ENCODE measurements around the gene ZNF608. TPM values are rescaled to one million over a fixed set of nuclear protein-coding genes. Genes with fewer than 3 reads are reported as not detected.

ZNF608 gene
- total RNA-seq, 2 donors from 2014 or later, result 0.05 TPM; not detected in 1

DNA sequence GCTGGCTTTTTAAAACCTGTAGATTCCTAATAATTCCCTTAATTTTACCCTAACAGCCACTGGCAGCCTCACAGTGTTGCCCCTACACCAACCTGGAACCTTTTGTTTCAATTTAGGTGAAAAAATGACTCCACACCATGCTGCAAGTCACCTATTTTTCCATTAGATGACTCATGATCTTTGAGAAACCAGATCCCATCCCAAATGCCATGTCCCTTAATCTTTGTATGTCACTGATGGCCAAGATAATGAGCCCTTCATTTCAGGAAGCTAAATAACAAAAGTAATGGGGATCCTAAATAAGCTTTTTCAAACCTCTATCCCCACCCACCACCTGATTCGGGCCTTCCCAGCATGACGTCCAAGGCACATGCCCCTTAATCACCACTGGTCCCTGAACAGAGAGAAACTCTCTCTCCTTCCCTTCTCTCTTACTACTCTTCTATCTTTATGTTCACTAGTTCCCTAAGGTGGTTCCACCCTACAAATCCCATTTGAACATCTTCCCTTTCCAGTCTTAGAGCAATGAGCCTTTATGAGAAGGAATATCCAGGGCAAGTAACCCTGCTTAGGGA is 33.6 kb downstream of the ZNF608 start:
- no peak for ATAC-seq (replicated peaks in 1 of 2)
- H3K27me3 Mint-ChIP-seq (ENCODE audit: low read depth), result peaks cover 12% of the 10 kb centered on the region
- no peak for DNase-seq

DNA sequence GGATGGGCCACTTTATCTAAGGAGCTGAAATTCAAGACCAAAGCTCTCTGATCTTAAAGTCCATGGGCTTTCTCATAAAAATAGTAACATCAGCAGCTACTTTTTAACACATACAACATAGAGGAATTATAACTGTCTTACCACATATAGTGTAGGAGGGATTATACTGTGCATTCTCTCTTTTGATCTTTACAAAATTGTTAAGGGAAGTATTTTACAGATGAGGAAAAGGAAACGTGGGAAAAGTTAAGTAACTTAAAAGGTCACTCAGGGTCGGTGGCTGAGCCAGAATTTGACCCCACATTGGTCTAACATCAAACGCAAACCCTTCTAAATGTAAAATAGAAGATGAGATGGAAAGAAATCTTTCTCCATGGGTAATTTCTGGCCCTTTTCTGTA is 38.4 kb downstream of the ZNF608 start:
- DNase-seq (no peak), ATAC-seq (replicated peaks in 1 of 2) (no peak)
- Mint-ChIP-seq H3K27ac (no peak overlapping the region), H3K36me3 (ENCODE audit: insufficient read depth in 2 of 2) (no peaks in the 10 kb centered on the region), H3K4me3 (no peak overlapping the region), H3K9me3 (no peaks in the 10 kb centered on the region), H3K27me3 (ENCODE audit: low read depth) (peaks cover 17% of the 10 kb centered on the region), H3K4me1 (ENCODE audit: low read depth) (no peaks in the 10 kb centered on the region)

More for the DNA sequence above, 33.6 kb downstream of the ZNF608 start:
- Mint-ChIP-seq H3K4me3 (no peak overlapping the region), H3K4me1 (ENCODE audit: low read depth) (no peaks in the 10 kb centered on the region), H3K36me3 (ENCODE audit: insufficient read depth in 2 of 2) (no peaks in the 10 kb centered on the region), H3K27ac (no peak overlapping the region), H3K9me3 (no peaks in the 10 kb centered on the region)

DNA sequence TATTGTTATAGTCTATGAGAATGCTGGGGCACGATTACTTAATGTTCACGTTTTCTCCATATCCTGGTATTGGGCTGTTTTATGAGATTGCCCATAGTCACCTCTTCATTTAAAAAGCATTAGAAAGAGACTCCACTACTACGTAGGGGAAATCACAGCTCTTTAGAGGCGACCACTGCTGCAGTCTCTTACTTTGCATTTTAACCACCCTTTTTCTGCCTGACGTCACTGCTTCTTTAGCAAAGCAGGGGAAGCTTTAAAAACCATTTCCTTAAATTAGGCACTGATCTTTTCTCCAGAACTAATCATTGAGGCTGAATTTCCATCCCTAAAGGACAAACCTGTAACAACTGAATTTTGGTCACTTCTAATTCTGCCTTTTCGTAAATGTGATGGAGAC is 38.9 kb downstream of the ZNF608 start:
- H3K4me3 Mint-ChIP-seq, result no peak overlapping the region
- H3K4me1 Mint-ChIP-seq (ENCODE audit: low read depth), result no peaks in the 10 kb centered on the region
- H3K27me3 Mint-ChIP-seq (ENCODE audit: low read depth), result peaks cover 17% of the 10 kb centered on the region
- DNase-seq, result no peak
- no peak overlapping the region for H3K27ac Mint-ChIP-seq
- H3K36me3 Mint-ChIP-seq (ENCODE audit: insufficient read depth in 2 of 2), result no peaks in the 10 kb centered on the region
- ATAC-seq (replicated peaks in 1 of 2), result no peak
- no peaks in the 10 kb centered on the region for H3K9me3 Mint-ChIP-seq

DNA sequence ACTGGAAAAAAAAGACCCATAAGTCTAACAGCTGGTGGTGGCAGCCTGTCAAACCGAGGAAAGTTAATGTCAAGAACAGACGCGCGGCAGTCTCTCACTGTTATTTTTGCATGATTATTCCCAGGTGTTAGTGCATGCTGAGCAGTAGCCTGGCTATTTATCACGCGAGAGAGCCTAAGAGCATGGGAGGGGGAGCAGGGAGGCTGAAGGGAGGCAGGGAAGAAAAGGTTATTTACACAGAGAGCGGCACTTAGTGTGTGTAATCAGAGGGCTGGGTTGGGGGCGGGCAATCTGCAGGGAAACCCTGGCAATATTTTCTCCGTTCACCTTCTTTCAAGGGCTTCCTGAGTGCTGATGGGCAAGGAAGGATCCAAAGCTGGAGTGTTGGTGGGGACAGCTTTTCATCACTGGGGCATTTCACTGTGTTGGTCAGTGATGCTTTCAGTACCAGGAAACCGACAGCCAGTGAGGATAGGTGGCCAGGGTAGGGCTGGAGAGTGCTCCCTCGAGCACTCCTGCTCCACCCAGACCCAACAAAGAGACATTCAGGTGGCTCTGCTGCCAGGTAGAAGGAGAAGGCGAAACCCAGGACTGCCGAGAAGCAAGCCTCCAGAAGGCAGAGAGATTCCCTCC is 39.6 kb downstream of the ZNF608 start:
- ATAC-seq (replicated peaks in 1 of 2), result no peak
- no peak for DNase-seq
- no peaks in the 10 kb centered on the region for H3K9me3 Mint-ChIP-seq
- H3K4me3 Mint-ChIP-seq, result no peak overlapping the region
- no peak overlapping the region for H3K27ac Mint-ChIP-seq
- H3K4me1 Mint-ChIP-seq (ENCODE audit: low read depth), result no peaks in the 10 kb centered on the region
- peaks cover 12% of the 10 kb centered on the region for H3K27me3 Mint-ChIP-seq (ENCODE audit: low read depth)
- no peaks in the 10 kb centered on the region for H3K36me3 Mint-ChIP-seq (ENCODE audit: insufficient read depth in 2 of 2)

DNA sequence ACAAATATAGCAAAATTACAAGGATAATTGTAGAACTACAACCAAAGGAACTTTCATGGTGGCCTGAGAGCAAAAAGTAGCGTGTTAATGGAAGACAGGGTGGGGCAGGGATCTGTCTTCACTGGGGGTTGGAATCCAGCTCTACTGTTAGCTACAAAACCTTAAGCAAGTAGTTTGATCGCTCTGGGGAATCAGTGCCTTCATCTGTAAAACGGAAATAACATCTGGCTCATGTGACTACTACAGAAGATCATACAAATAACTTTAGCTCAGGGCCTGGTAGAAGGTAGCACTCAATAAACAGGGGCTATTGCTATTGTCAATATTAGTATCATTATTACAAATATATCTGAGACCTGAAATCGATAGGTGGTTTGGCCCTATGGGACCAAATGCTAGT is 40.4 kb downstream of the ZNF608 start:
- ATAC-seq (replicated peaks in 1 of 2) (no peak), DNase-seq (no peak)
- H3K27ac Mint-ChIP-seq, result no peak overlapping the region
- no peaks in the 10 kb centered on the region for H3K9me3 Mint-ChIP-seq
- no peak overlapping the region for H3K4me3 Mint-ChIP-seq
- H3K36me3 Mint-ChIP-seq (ENCODE audit: insufficient read depth in 2 of 2), result no peaks in the 10 kb centered on the region
- H3K4me1 Mint-ChIP-seq (ENCODE audit: low read depth), result no peaks in the 10 kb centered on the region
- peaks cover 5% of the 10 kb centered on the region for H3K27me3 Mint-ChIP-seq (ENCODE audit: low read depth)

DNA sequence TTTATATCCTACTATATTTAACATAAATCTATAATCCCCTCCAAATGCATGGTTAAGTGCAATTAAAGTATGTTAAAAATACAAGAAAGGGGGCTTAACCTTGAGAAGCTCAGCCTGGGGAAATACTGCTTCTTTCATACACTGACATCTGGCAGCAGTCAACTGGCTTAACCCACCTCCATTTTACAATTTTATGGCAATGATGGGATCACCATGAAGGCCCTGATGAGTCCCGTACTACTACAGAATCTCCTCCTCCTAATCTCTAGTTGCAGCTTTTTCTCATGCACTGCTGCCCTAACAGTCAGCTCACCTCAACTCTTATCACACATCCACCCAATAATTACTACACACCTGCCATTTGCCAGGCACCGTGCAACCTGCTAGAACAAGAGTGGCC is 40.9 kb downstream of the ZNF608 start:
- DNase-seq, result no peak
- ATAC-seq (replicated peaks in 1 of 2), result no peak
- Mint-ChIP-seq H3K9me3 (no peaks in the 10 kb centered on the region), H3K4me3 (no peak overlapping the region), H3K27ac (no peak overlapping the region), H3K27me3 (ENCODE audit: low read depth) (peaks cover 5% of the 10 kb centered on the region), H3K4me1 (ENCODE audit: low read depth) (no peaks in the 10 kb centered on the region), H3K36me3 (ENCODE audit: insufficient read depth in 2 of 2) (no peaks in the 10 kb centered on the region)

DNA sequence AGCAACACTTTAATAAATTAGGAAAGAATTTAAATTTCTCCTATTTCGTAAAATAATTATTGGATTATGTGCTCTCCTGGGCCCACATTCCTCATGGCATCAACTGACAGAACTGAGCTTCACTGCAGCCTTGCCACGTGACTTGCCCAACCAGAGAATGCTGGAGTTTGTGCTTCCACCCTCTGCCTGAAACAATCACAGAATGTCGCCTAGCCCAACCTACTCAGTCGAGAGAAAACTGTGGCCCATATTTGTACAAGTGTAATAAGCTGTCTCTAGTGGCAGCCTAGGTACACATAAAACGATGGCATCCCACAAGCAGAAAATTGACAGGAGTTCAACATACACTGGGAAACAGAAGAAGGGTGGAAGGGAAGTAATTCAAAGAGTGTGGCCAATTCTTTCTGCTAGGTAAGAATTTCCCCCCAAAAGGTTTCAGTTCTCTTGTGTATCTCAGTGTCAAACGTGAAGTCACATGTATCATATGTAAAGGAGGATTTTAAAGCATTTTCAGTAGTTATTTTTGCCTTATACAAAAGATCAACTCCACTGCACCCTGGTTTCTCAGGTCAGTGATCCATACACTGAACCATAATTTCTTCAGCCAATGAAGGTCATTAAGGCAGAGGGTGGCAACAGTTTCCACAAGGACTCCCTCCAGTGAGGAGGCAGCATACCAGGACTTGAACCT is 41.7 kb downstream of the ZNF608 start:
- Mint-ChIP-seq H3K9me3 (no peaks in the 10 kb centered on the region), H3K4me1 (ENCODE audit: low read depth) (no peaks in the 10 kb centered on the region), H3K27ac (no peak overlapping the region), H3K4me3 (no peak overlapping the region), H3K27me3 (ENCODE audit: low read depth) (peaks cover 5% of the 10 kb centered on the region), H3K36me3 (ENCODE audit: insufficient read depth in 2 of 2) (no peaks in the 10 kb centered on the region)
- ATAC-seq (replicated peaks in 1 of 2), result no peak
- no peak for DNase-seq

DNA sequence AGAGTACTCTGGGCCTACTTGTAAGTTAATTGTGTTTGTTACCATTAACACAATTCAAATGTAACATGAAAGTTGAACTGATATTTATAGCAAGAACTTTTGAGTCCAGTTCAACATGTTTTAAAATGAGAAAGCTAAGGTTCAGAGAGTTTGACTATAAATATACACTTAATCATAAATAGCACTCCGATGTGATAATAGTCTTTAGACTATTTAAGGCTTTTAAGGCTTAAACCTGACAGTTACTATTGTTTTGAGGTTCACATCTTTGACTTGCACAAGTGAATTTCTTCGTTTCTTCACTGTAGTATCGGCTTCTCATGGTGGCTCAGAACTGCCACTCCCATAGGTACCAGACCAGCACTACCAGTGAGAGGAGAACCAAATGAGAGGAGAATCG is 42.4 kb downstream of the ZNF608 start:
- Mint-ChIP-seq H3K4me3 (no peak overlapping the region), H3K4me1 (ENCODE audit: low read depth) (no peaks in the 10 kb centered on the region), H3K36me3 (ENCODE audit: insufficient read depth in 2 of 2) (no peaks in the 10 kb centered on the region), H3K9me3 (no peaks in the 10 kb centered on the region), H3K27me3 (ENCODE audit: low read depth) (peaks cover 5% of the 10 kb centered on the region), H3K27ac (no peak overlapping the region)
- ATAC-seq (replicated peaks in 1 of 2) (no peak), DNase-seq (no peak)

DNA sequence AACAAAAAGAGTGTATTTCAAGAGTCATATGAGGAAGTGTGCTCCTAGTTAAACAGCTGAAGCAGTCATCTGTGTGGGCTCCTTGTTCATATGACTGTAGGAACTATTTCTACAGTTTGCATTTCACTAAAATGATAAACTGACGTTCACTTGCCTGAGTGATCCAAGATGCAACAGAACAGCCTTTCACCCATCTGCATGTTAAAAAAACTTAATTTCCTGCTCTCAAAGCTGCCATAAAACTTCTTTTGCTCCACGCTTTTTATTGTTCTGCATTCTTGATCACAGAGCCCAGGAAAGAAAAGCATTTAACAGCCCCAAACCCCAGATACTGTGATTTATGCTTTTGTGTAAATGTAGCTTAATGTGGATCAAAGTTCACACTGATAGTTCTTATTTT is 43.9 kb downstream of the ZNF608 start:
- H3K27me3 Mint-ChIP-seq (ENCODE audit: low read depth), result peaks cover 5% of the 10 kb centered on the region
- DNase-seq (no peak), ATAC-seq (replicated peaks in 1 of 2) (no peak)
- no peak overlapping the region for H3K27ac Mint-ChIP-seq
- H3K4me1 Mint-ChIP-seq (ENCODE audit: low read depth), result no peaks in the 10 kb centered on the region
- no peak overlapping the region for H3K4me3 Mint-ChIP-seq
- no peaks in the 10 kb centered on the region for H3K9me3 Mint-ChIP-seq
- H3K36me3 Mint-ChIP-seq (ENCODE audit: insufficient read depth in 2 of 2), result no peaks in the 10 kb centered on the region

DNA sequence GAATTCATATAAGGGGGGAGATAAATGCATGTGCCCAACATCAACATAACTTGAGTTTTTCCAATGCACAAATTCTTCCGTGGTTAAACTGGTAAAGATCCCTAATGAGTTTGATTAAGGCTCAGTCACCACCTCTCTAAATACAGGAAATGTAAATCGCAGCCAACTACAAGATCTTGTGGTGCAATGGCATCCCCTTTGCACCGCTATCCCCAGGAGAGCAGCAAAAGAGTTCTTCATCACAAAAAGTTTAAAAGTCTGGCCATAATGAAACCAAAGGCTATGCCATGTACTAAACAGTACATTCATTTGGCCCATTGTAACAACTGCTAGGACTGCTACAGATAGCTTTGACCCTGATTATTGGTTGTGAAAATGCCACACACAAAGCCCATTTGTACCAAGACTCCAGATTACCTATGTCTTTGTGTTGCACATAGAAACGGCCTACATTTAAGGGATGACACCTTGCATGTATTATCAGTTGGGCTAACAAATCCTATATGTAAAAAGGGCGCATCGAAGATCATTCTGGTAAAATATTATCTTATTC is 44.5 kb downstream of the ZNF608 start:
- H3K27ac Mint-ChIP-seq, result no peak overlapping the region
- DNase-seq, result no peak

DNA sequence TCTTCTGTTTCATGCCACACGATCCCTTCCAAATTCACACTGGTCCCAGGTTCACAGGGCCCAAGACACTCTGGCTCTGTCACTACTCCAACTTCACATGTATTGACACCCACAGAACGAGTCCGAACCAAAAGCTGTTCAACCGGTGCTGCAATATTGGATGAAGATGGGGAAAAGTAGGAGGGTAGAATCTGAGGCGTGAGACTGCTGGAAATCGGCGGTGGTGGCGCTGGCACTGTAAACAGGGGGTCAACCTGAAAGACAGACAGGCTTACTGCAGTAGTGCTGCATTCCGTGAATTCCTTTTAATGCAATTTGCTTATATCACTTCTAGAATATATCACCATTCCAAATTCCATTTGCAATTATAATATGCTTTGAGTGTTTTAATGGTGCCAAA is 45.4 kb downstream of the ZNF608 start:
- DNase-seq (no peak), ATAC-seq (replicated peaks in 1 of 2) (no peak)
- H3K4me3 Mint-ChIP-seq, result no peak overlapping the region
- no peak overlapping the region for H3K27ac Mint-ChIP-seq
- peaks cover 0 to 1% of the 10 kb centered on the region in 2 donors for H3K9me3 Mint-ChIP-seq
- no peaks in the 10 kb centered on the region for H3K4me1 Mint-ChIP-seq (ENCODE audit: low read depth)
- no peaks in the 10 kb centered on the region for H3K27me3 Mint-ChIP-seq (ENCODE audit: low read depth)
- H3K36me3 Mint-ChIP-seq (ENCODE audit: insufficient read depth in 2 of 2), result no peaks in the 10 kb centered on the region

More for the DNA sequence above, 44.5 kb downstream of the ZNF608 start:
- no peaks in the 10 kb centered on the region for H3K4me1 Mint-ChIP-seq (ENCODE audit: low read depth)
- H3K27me3 Mint-ChIP-seq (ENCODE audit: low read depth), result peaks cover 5% of the 10 kb centered on the region
- no peak for ATAC-seq (replicated peaks in 1 of 2)
- no peak overlapping the region for H3K4me3 Mint-ChIP-seq
- no peaks in the 10 kb centered on the region for H3K36me3 Mint-ChIP-seq (ENCODE audit: insufficient read depth in 2 of 2)
- H3K9me3 Mint-ChIP-seq, result no peaks in the 10 kb centered on the region

DNA sequence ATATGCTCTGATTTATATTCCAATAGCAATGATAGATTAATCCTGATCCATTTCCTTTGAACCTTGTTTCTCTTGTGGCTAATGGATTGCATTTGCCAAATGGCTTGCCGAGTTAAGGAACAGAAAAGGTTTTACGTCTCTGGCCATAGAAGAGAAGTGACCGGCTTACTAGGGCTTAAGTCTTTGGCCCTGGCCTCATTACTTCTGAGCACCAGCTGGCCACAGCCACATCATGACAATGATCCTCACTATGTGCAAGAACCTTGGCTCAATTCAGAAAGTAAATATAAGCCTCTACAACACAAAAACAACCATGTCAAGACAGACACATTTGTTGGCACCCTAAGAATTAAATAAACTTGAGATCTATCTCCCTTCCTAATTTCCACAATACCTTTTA is 46.1 kb downstream of the ZNF608 start:
- Mint-ChIP-seq H3K4me3 (no peak overlapping the region), H3K4me1 (ENCODE audit: low read depth) (no peaks in the 10 kb centered on the region), H3K27me3 (ENCODE audit: low read depth) (no peaks in the 10 kb centered on the region), H3K9me3 (peaks cover 0 to 1% of the 10 kb centered on the region in 2 donors), H3K27ac (no peak overlapping the region), H3K36me3 (ENCODE audit: insufficient read depth in 2 of 2) (no peaks in the 10 kb centered on the region)
- ATAC-seq (replicated peaks in 1 of 2) (no peak), DNase-seq (no peak)

DNA sequence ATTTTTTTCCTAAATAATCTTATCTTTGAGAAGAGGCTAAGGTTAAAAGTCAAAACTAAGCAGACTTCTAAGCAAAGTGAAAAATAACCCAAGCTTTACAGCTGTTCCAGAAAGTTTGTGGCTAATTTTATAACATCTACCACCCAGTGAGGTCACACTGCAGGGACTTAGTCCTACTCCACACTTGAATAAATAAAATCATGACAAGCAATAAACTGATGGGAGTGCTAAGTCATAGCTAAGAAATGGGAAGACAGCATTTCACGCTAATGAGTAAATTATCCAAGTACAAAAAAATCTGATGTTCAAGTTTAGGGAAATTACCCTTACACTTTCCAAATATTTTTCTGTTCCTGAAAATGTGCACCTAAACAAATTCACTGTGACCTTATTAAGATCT is 47.7 kb downstream of the ZNF608 start:
- H3K4me1 Mint-ChIP-seq (ENCODE audit: low read depth), result no peaks in the 10 kb centered on the region
- DNase-seq (no peak), ATAC-seq (replicated peaks in 1 of 2) (no peak)
- no peaks in the 10 kb centered on the region for H3K27me3 Mint-ChIP-seq (ENCODE audit: low read depth)
- no peak overlapping the region for H3K27ac Mint-ChIP-seq
- H3K9me3 Mint-ChIP-seq, result peaks cover 0 to 1% of the 10 kb centered on the region in 2 donors
- no peak overlapping the region for H3K4me3 Mint-ChIP-seq
- H3K36me3 Mint-ChIP-seq (ENCODE audit: insufficient read depth in 2 of 2), result no peaks in the 10 kb centered on the region

Data from activated T-cell treated with anti-CD3 and anti-CD28 coated beads, Interleukin-2, amount 50 U/mL, for 72 hours (primary cell).